DOHH2 (cell line): Measurements from ENCODE around the gene C1orf141.

Experiments
- H3F3A ChIP-seq: fragments of 200-600 bp; sonication (generic), shearing (Covaris generic); 2 replicates; pipeline ENCODE4 v1.6.0; 2016; ENCODE audit warnings: antibody characterized with exemption, mild to moderate bottlenecking; ENCODE audit not compliant: control insufficient read depth, insufficient read depth
- H3K27ac ChIP-seq: fragments of 200-600 bp; sonication (generic); 2 replicates; pipeline ENCODE4 v1.5.1; 2014; ENCODE audit warnings: low read depth, mild to moderate bottlenecking, low read length, moderate library complexity
- H3K27me3 ChIP-seq: fragments of 200-600 bp; sonication (generic); 2 replicates; pipeline ENCODE4 v1.6.1; 2014; ENCODE audit warnings: mild to moderate bottlenecking, low read length, mixed read lengths; ENCODE audit not compliant: control insufficient read depth
- H3K36me3 ChIP-seq: fragments of 200-600 bp; sonication (generic); 2 replicates; pipeline ENCODE4 v1.6.1; 2014; ENCODE audit warnings: mild to moderate bottlenecking, low read length, moderate library complexity, mixed read lengths; ENCODE audit not compliant: control insufficient read depth
- H3K4me1 ChIP-seq: fragments of 200-600 bp; sonication (generic); 2 replicates; pipeline ENCODE4 v1.6.1; 2014; ENCODE audit warnings: mild to moderate bottlenecking, low read length, mixed read lengths; ENCODE audit not compliant: control insufficient read depth
- H3K4me2 ChIP-seq: fragments of 200-600 bp; sonication (generic); 2 replicates; pipeline ENCODE4 v1.6.0; 2014; ENCODE audit warnings: mild to moderate bottlenecking, low read length, moderate library complexity
- H3K4me3 ChIP-seq: fragments of 200-600 bp; sonication (generic); 2 replicates; pipeline ENCODE4 v1.5.1; 2014; ENCODE audit warnings: mild to moderate bottlenecking, low read length, mixed read lengths
- H3K79me2 ChIP-seq: fragments of 200-600 bp; sonication (generic); 2 replicates; pipeline ENCODE4 v1.6.1; 2014; ENCODE audit warnings: mild to moderate bottlenecking, low read length, mixed read lengths; ENCODE audit not compliant: control insufficient read depth
- H3K9me2 ChIP-seq: fragments of 200-600 bp; sonication (generic); replicated peaks from 2 replicates; pipeline ENCODE4 v1.6.1; 2014; ENCODE audit warnings: mild to moderate bottlenecking, low read length, mixed read lengths; ENCODE audit not compliant: control insufficient read depth
- H3K9me3 ChIP-seq: fragments of 200-600 bp; sonication (generic); 2 replicates; pipeline ENCODE4 v1.6.1; 2014; ENCODE audit warnings: antibody characterized with exemption, low read length, mixed read lengths; ENCODE audit not compliant: control insufficient read depth, insufficient read depth
- H4K20me1 ChIP-seq: fragments of 200-600 bp; sonication (generic); 2 replicates; pipeline ENCODE4 v1.6.0; 2014; ENCODE audit warnings: low read depth, mild to moderate bottlenecking, antibody characterized with exemption, low read length, moderate library complexity; ENCODE audit not compliant: control insufficient read depth, insufficient read depth
- CTCF ChIP-seq: fragments of 200-600 bp; sonication (generic); IDR thresholded peaks from one replicate; pipeline ENCODE4 v1.5.1; 2014; ENCODE audit warnings: antibody characterized with exemption, mild to moderate bottlenecking, low read depth, low read length; ENCODE audit not compliant: poor library complexity, severe bottlenecking
- EZH2phosphoT487 ChIP-seq: fragments of 200-600 bp; sonication (generic); IDR thresholded peaks from 2 replicates; pipeline ENCODE4 v1.6.1; 2017; ENCODE audit warnings: borderline replicate concordance, mild to moderate bottlenecking, antibody characterized with exemption, low read length, moderate library complexity, mixed read lengths

C1orf141 gene

DNA sequence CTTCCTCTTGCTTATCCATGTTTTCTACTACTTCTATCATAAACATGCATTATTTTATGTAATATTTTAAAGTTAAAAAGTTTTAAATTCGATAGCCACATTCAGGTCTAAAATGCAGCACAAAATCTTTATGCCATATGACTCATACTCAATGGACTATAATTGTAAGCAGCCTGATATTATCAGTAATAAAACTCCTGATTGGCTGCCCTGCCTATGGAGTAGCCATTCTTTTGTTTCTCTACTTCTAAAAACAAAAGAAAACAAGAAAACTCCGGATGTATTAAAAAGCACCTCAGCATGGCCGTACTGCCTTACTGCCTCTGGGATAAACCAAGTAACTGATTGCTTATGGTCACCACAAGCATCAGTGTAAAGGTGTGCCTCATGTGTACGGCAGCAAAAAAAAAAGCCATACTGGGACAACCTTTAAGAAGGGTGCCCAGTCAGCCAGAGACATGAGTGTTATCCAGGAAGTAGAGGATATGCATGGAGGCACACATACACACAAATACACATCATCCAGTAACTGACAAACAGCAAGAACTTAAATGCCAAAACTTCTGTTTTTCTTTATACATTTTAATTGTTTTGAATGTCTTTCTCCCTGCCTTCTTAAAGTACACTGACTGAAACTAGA is 90.0 kb downstream of the C1orf141 start:
- Histone ChIP-seq H3K4me2 (peak overlapping the region; percentile 60), H3K27me3 (no peaks in the 10 kb centered on the region), H3K36me3 (peaks cover 99% of the 10 kb centered on the region)

GRCh38 chr1:67043366-67043765 is 91.4 kb downstream of the C1orf141 start:
- TF ChIP-seq EZH2phosphoT487: no peak
- no peak for TF ChIP-seq CTCF
- peaks cover 38% of the 10 kb centered on the region for H3K4me1 ChIP-seq
- H4K20me1 ChIP-seq: no peaks in the 10 kb centered on the region
- H3K36me3 ChIP-seq: peaks cover 99% of the 10 kb centered on the region
- no peaks in the 10 kb centered on the region for H3K9me2 ChIP-seq
- H3F3A ChIP-seq: no peaks in the 10 kb centered on the region
- H3K79me2 ChIP-seq: peaks cover 54% of the 10 kb centered on the region
- H3K27me3 ChIP-seq: no peaks in the 10 kb centered on the region
- no peak overlapping the region for H3K4me2 ChIP-seq
- H3K9me3 ChIP-seq: no peaks in the 10 kb centered on the region
- no peak overlapping the region for H3K4me3 ChIP-seq
- no peak overlapping the region for H3K27ac ChIP-seq

More for the DNA sequence above, 90.0 kb downstream of the C1orf141 start:
- Histone ChIP-seq H4K20me1 (no peaks in the 10 kb centered on the region), H3K4me3 (peak overlapping the region; percentile 49), H3K27ac (peak overlapping the region; percentile 55), H3F3A (no peaks in the 10 kb centered on the region), H3K4me1 (peaks cover 39% of the 10 kb centered on the region), H3K79me2 (peaks cover 66% of the 10 kb centered on the region), H3K9me3 (no peaks in the 10 kb centered on the region), H3K9me2 (no peaks in the 10 kb centered on the region)
- TF ChIP-seq CTCF: no peak
- no peak for TF ChIP-seq EZH2phosphoT487
